PC-9 (cell line): ENCODE results near the gene TLR1. TPM values are rescaled to one million over a fixed set of nuclear protein-coding genes. Genes with fewer than 3 reads are reported as not detected.

Experiments
- BruUV-seq: library from RNA; stranded (reverse); fragments of 400-500 nt; replicated peaks from 2 replicates; lab custom pipeline; 2021; lab: Mats Ljungman, UMichigan
- CTCF ChIA-PET: fragments of 300-600 bp; sonication (Branson Sonifier 250); formaldehyde crosslinking; loops from one replicate; lab custom pipeline; 2022; ENCODE audit warnings: antibody characterized with exemption; lab: Charles Lee
- POLR2A ChIA-PET: fragments of 300-600 bp; sonication (Branson Sonifier 250); formaldehyde crosslinking; loops from one replicate; lab custom pipeline; 2022; ENCODE audit warnings: antibody characterized with exemption; ENCODE audit not compliant: unreplicated experiment; lab: Charles Lee
- DNase-seq, 2 experiments: peaks; one replicate each; pipeline versions ENCODE4 v3.0.0 to v3.0.0-alpha.2; 2015 to 2022; ENCODE audit warnings: mixed read lengths in 1 of 2
- H2AFZ ChIP-seq: fragments of 200-600 bp; sonication (generic); 2 replicates; pipeline ENCODE4 v1.8.1; 2017; ENCODE audit warnings: antibody characterized with exemption
- H3F3A ChIP-seq: fragments of 200-600 bp; sonication (generic); 2 replicates; pipeline ENCODE4 v1.8.1; 2017; ENCODE audit warnings: antibody characterized with exemption, mild to moderate bottlenecking, low read depth; ENCODE audit not compliant: insufficient read depth
- H3K27ac ChIP-seq: fragments of 200-600 bp; sonication (generic); 2 replicates; pipeline ENCODE4 v1.6.1; 2016; ENCODE audit warnings: mixed run types
- H3K27me3 ChIP-seq: fragments of 200-600 bp; sonication (generic); 2 replicates; pipeline ENCODE4 v1.6.1; 2016; ENCODE audit warnings: low read depth, mixed run types; ENCODE audit not compliant: insufficient read depth
- H3K36me3 ChIP-seq: fragments of 200-600 bp; sonication (generic); 2 replicates; pipeline ENCODE4 v1.6.1; 2016; ENCODE audit warnings: low read depth, mixed run types
- H3K4me1 ChIP-seq: fragments of 200-600 bp; sonication (generic); replicated peaks from 2 replicates; pipeline ENCODE4 v1.6.1; 2016; ENCODE audit warnings: mixed run types; ENCODE audit not compliant: insufficient read depth
- H3K4me2 ChIP-seq: fragments of 200-600 bp; sonication (generic); 2 replicates; pipeline ENCODE4 v1.6.1; 2017; ENCODE audit warnings: mixed run types
- H3K4me3 ChIP-seq: fragments of 200-600 bp; sonication (generic); 2 replicates; pipeline ENCODE4 v1.6.1; 2016; ENCODE audit warnings: mixed run types
- H3K79me2 ChIP-seq: fragments of 200-600 bp; sonication (generic); 2 replicates; pipeline ENCODE4 v1.6.1; 2017; ENCODE audit warnings: low read depth, mixed run types
- H3K9me2 ChIP-seq: fragments of 200-600 bp; sonication (generic); 2 replicates; pipeline ENCODE4 v1.8.1; 2017; ENCODE audit warnings: mild to moderate bottlenecking; ENCODE audit not compliant: insufficient read depth
- H3K9me3 ChIP-seq: fragments of 200-600 bp; sonication (generic); 2 replicates; pipeline ENCODE4 v1.8.1; 2016; ENCODE audit warnings: low read depth; ENCODE audit not compliant: insufficient read depth
- H4K20me1 ChIP-seq: fragments of 200-600 bp; sonication (generic); 2 replicates; pipeline ENCODE4 v1.8.1; 2017; ENCODE audit not compliant: insufficient read depth
- EZH2 ChIP-seq: fragments of 200-600 bp; sonication (generic); IDR thresholded peaks from 2 replicates; pipeline ENCODE4 v1.8.0; 2017; ENCODE audit warnings: antibody characterized with exemption, low read depth
- intact Hi-C: fragments of 100-400 bp; cut with micrococcal nuclease; formaldehyde crosslinking; loops from one replicate; pipeline ENCODE4 v1.10.0; 2022; ENCODE audit not compliant: unreplicated experiment
- total RNA-seq: library from RNA; stranded (reverse); gene quantifications from 2 replicates; pipeline ENCODE4 v1.2.3, GENCODE V29; 2021
- TF ChIP-seq, protein P1 (sequence below): fragments of 200-600 bp; sonication (generic); conservative IDR thresholded peaks from 2 replicates; pipeline ENCODE4 v1.6.1; 2017; ENCODE audit warnings: mixed run types, antibody characterized with exemption, mild to moderate bottlenecking, moderate library complexity

Gene TLR1
- total RNA-seq, 1 experiment from 2014 or later = 3.9 TPM

DNA sequence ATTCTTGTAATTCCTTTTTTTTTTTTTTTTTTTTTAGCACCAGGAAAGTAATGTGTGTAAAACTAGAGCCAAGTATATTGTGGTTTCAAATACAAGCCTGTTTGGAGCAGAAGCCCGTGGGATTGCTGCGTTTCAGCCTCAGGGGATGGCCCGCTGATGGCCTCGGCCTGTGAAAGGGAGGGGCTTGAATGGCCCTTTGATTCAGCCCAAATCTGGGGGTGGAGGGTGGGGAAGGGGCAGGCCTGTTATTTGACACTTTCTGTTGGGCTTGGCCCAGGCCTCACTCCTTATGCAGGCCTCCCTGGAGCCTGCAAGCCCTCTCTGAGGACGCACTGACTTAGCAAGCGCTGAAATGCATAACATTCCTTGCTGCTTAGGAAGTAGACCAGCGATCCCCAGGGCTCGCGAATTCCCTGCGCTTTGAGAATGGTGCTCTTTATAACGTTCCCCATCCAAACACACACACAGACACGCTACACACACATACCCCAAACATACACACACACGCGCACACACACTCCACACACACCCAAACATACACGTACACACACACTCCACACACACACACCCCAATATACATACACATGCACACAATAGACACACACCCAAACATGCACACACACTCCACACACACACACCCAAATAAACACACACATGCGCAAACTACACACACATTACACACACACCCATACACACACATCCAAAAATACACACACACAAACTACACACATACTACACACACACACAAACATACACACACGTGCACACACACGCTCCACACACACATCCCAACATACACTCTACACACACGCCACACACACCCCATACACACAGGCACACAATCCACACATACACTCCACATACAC, 51.4 kb downstream of the TLR1 start:
- H3K9me2 ChIP-seq = no peaks in the 10 kb centered on the region
- no peaks in the 10 kb centered on the region for H4K20me1 ChIP-seq
- H3K4me1 ChIP-seq = peaks cover 32% of the 10 kb centered on the region
- H3K9me3 ChIP-seq = 0 out of 2 replicates have a peak, but pooled peaks cover 4% of the 10 kb centered on the region
- no TSS peak for BruUV-seq
- no peaks in the 10 kb centered on the region for H3K27me3 ChIP-seq
- TF ChIP-seq, protein P1, sequence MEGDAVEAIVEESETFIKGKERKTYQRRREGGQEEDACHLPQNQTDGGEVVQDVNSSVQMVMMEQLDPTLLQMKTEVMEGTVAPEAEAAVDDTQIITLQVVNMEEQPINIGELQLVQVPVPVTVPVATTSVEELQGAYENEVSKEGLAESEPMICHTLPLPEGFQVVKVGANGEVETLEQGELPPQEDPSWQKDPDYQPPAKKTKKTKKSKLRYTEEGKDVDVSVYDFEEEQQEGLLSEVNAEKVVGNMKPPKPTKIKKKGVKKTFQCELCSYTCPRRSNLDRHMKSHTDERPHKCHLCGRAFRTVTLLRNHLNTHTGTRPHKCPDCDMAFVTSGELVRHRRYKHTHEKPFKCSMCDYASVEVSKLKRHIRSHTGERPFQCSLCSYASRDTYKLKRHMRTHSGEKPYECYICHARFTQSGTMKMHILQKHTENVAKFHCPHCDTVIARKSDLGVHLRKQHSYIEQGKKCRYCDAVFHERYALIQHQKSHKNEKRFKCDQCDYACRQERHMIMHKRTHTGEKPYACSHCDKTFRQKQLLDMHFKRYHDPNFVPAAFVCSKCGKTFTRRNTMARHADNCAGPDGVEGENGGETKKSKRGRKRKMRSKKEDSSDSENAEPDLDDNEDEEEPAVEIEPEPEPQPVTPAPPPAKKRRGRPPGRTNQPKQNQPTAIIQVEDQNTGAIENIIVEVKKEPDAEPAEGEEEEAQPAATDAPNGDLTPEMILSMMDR = no peak
- no peak for TF ChIP-seq EZH2
- POLR2A ChIA-PET = no interaction called here
- no peaks in the 10 kb centered on the region for H3K36me3 ChIP-seq
- intact Hi-C loops = loop anchor here (2.0 to 10.0 kb wide), 2 partner anchors 430 to 1222 kb away; partner anchors contain the start of genes PDS5A and WDR19
- H2AFZ ChIP-seq = no peak overlapping the region
- peak; percentile 89 to 91 for DNase-seq
- H3K27ac ChIP-seq = peak overlapping the region; percentile 71
- H3F3A ChIP-seq = peaks cover 16% of the 10 kb centered on the region; the same call in 1 of the 2 replicates
- H3K4me3 ChIP-seq = no peak overlapping the region
- peak overlapping the region; percentile 49 for H3K4me2 ChIP-seq
- H3K79me2 ChIP-seq = no peaks in the 10 kb centered on the region
- CTCF ChIA-PET = no interaction called here

DNA sequence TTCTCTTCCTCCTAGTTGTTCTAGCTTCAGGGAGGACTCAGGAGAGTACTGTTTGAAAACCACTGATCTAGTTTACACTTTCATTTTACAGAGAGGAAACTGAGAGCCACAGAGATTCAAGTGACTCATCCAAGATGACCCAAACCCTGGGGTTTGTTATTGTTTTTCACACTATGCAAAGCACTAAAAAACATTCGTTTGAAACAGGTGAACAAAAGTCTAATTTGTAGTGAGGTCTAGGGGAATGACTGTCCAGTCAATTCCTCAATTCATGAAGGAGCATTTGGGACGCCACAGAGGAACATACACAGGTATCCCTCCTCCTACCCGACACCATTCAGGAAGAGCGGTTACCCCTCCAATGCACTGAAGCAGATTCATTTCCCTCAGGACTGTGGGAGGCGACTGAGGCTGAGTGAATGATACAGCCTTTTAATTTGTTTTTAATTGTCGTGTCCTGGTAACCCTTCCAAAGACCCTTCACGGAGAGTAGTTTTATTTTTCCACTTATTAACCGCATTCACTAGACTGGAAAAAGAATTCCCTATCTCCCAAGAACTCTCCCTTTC, 52.1 kb downstream of the TLR1 start:
- no peaks in the 10 kb centered on the region for H4K20me1 ChIP-seq
- H3K4me3 ChIP-seq = no peak overlapping the region
- ChIA-PET POLR2A (no interaction called here), CTCF (no interaction called here)
- H3K27ac ChIP-seq = peak overlapping the region; percentile 71
- H3K36me3 ChIP-seq = no peaks in the 10 kb centered on the region
- peaks cover 16% of the 10 kb centered on the region; the same call in 1 of the 2 replicates for H3F3A ChIP-seq
- H3K27me3 ChIP-seq = no peaks in the 10 kb centered on the region
- 0 out of 2 replicates have a peak, but pooled peaks cover 4% of the 10 kb centered on the region for H3K9me3 ChIP-seq
- peak overlapping the region; percentile 49 for H3K4me2 ChIP-seq
- H2AFZ ChIP-seq = peak overlapping the region; percentile 13; the same call in 1 of the 2 replicates
- intact Hi-C loops = loop anchor here (2.0 to 10.0 kb wide), 2 partner anchors 430 to 1222 kb away; partner anchors contain the start of genes PDS5A and WDR19
- no peaks in the 10 kb centered on the region for H3K9me2 ChIP-seq
- no peak for DNase-seq
- no TSS peak for BruUV-seq
- H3K4me1 ChIP-seq = peaks cover 32% of the 10 kb centered on the region
- H3K79me2 ChIP-seq = no peaks in the 10 kb centered on the region
- TF ChIP-seq, protein P1 = no peak
- TF ChIP-seq EZH2 = no peak

DNA sequence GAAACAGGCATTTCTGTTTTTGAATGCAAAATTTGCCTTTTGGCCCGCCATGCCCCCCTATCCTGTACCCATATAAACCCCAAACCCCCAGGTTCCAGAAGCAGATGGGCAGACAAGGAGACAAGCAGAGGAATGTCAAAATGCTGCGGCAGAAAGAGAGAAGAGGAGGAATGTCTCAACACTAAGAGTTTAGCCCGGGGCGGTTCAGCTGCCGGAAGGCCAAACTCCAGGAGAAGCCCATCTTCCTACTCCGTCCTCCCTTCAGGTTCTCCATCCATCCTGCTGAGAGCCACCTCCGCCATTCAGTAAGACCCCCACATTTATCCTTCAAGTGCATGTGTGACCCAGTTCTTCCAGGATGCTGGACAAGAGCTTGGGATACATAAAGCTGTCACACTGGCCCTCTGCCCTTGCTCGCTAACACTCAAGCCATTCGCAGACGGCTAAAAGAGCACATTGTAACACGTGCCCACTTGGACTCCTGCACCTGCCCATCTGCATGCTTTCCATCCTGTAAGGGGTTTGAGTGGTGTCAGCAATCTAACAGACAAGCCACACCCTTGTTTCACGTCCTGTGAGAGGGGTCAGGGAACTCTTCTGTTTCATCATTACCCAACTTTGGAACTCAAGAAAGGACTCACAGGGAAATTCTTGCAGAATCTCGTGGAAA, 53.1 kb downstream of the TLR1 start:
- Histone ChIP-seq H3K4me3 (no peak overlapping the region), H3K9me2 (no peaks in the 10 kb centered on the region), H4K20me1 (no peaks in the 10 kb centered on the region), H3K27ac (peak overlapping the region; percentile 71; the same call in 1 of the 2 replicates), H3K4me2 (no peak overlapping the region), H3F3A (peaks cover 16% of the 10 kb centered on the region; the same call in 1 of the 2 replicates), H3K9me3 (0 out of 2 replicates have a peak, but pooled peaks cover 4% of the 10 kb centered on the region), H3K79me2 (no peaks in the 10 kb centered on the region), H3K4me1 (peaks cover 32% of the 10 kb centered on the region), H3K27me3 (no peaks in the 10 kb centered on the region), H2AFZ (peak overlapping the region; percentile 13; the same call in 1 of the 2 replicates), H3K36me3 (no peaks in the 10 kb centered on the region)
- POLR2A ChIA-PET = no interaction called here
- no peak for DNase-seq
- CTCF ChIA-PET = no interaction called here
- BruUV-seq = no TSS peak
- intact Hi-C loops = loop anchor here (2.0 to 10.0 kb wide), 2 partner anchors 431 to 1223 kb away; partner anchors contain the start of genes PDS5A and WDR19
- TF ChIP-seq, protein P1 = no peak
- TF ChIP-seq EZH2 = no peak
